GM08714 (cell line): ENCODE results near the gene ANKRD44.

Source experiments
- H3K4me3 ChIP-seq: fragments of 200-500 bp; sonication (Bioruptor generic); 2 replicates; pipeline ENCODE4 v1.5.1; 2014; ENCODE audit warnings: mild to moderate bottlenecking, low read length, inconsistent platforms
- ZNF274 ChIP-seq: IDR thresholded peaks from 2 replicates; pipeline ENCODE4 v1.6.1; 2012; ENCODE audit warnings: mild to moderate bottlenecking, low read depth, low read length

Gene ANKRD44

GRCh38 chr2:197135806-197136205, 174.8 kb downstream of the ANKRD44 start:
- no peak for TF ChIP-seq ZNF274
- H3K4me3 ChIP-seq = no peak overlapping the region

DNA sequence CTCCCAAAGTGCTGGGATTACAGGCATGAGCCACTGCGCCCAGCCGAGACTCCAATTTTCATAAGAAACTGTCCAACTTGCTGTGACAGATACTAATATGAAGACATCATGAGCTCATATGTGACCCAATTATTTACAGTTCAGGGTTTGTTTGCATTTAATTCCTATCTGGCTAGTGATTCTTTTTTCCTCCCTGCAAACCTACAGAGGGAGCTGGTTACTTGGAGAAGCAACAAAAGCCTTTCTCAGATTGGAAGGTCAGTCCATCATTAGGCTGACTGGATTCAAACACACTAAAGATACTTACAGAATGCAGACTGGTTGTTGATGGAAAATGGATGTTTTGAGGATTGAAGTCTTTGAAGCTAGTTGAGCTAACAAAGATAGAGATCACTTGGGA, 176.4 kb downstream of the ANKRD44 start:
- H3K4me3 ChIP-seq = no peak overlapping the region
- no peak for TF ChIP-seq ZNF274

- no peak overlapping the region for H3K4me3 ChIP-seq
- no peak for TF ChIP-seq ZNF274
Measured at GRCh38 chr2:197131558-197131855, 179.1 kb downstream of the ANKRD44 start.

GRCh38 chr2:197130318-197130717, 180.3 kb downstream of the ANKRD44 start:
- no peak for TF ChIP-seq ZNF274
- no peak overlapping the region for H3K4me3 ChIP-seq

DNA sequence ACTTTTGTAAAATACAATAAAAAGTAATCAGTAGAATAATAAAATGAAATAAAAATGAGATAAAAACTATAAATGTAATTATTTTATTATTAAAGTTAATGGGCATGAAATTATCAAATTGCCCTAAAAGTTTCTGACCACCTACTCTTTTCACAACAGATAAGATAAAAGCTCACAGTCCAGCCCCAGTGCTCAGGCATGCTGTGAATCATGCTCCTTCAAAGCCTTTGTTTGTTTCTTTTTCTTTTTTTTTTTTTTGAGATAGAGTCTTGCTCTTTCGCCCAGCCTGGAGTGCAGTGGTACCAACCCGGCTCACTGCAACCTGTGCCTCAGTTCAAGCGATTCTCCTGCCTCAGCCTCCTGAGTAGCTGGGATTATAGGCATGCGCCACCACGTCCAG, 181.7 kb downstream of the ANKRD44 start:
- TF ChIP-seq ZNF274 = no peak
- no peak overlapping the region for H3K4me3 ChIP-seq

DNA sequence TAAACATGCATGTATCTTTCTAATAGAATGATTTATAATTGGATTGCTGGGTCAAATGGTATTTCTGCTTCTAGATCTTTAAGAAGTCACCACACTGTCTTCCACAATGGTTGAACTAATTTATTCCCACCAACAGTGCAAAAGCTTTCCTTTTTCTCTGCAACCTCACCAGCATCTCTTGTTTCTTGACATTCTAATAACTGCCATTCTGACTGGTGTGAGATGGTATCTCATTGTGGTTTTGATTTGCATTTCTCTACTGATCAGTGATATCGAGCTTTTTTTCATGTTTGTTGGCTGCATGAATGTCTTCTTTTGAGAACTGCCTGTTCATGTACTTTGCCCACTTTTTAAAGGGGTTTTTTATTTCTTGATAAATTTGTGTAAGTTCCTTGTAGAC, 182.5 kb downstream of the ANKRD44 start:
- no peak for TF ChIP-seq ZNF274
- H3K4me3 ChIP-seq = no peak overlapping the region

GRCh38 chr2:197126630-197127352, 183.8 kb downstream of the ANKRD44 start:
- TF ChIP-seq ZNF274 = no peak
- no peak overlapping the region for H3K4me3 ChIP-seq

DNA sequence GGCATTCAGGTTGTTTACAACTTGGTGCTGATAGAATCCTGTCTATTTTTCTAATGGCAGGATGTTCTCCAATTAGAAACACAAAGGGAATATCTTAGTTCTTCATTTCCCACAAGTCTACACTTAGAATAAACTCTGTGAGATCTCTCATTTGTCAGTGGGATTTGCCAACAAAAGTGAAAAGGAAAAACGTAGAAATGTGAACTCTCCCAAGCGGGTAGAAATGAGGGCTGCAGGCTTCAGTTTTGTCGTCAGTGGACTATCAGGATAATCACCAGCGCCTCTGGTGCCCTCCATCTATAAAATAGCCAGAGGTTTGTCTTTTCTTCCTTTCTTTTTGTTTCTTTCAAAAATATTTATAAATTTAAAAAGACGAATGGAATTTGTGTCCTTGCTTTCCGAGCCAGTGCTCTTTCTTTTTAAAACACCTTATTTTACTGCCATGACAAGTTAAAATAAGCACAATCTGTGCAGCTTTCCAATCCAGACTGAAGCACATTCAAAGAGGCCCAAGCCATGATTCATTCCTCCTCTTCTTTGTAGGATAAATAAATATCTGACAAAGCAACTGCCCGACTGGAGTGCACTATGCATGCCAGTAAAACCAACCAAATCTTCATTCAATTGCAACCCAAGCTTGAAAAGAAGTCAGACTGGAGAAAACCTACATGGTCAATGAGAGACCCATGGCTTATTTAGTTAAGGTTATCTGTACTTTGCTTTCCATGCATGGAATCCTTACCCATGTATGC, 185.8 kb downstream of the ANKRD44 start:
- TF ChIP-seq ZNF274 = no peak
- H3K4me3 ChIP-seq = no peak overlapping the region

GRCh38 chr2:197122821-197123220, 187.8 kb downstream of the ANKRD44 start:
- no peak for TF ChIP-seq ZNF274
- H3K4me3 ChIP-seq = no peak overlapping the region

GRCh38 chr2:197121756-197122385, 188.7 kb downstream of the ANKRD44 start:
- TF ChIP-seq ZNF274 = no peak
- H3K4me3 ChIP-seq = no peak overlapping the region

GRCh38 chr2:197121255-197121654, 189.3 kb downstream of the ANKRD44 start:
- no peak for TF ChIP-seq ZNF274

GRCh38 chr2:197116306-197116879, 194.2 kb downstream of the ANKRD44 start:
- no peak for TF ChIP-seq ZNF274
- no peak overlapping the region for H3K4me3 ChIP-seq

More at GRCh38 chr2:197121255-197121654, 189.3 kb downstream of the ANKRD44 start:
- no peak overlapping the region for H3K4me3 ChIP-seq

DNA sequence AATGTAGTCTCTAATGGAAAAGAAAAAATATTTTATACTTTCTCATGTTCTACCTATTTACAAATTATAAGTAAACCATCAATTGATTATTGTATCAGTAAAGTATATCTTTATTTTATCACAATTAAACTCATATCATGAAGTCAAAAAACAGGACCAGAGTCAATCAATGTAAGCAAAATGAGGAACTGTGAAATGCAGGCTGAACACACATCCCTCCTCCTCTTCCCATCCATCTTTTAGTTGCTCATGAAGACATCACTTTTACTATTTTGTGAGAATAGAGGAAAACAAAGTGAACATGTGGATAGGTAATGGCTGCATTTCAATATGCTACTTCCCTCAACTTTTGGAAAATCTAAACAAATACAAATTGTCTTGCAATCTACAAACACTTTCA, 195.3 kb downstream of the ANKRD44 start:
- no peak for TF ChIP-seq ZNF274
- no peak overlapping the region for H3K4me3 ChIP-seq

DNA sequence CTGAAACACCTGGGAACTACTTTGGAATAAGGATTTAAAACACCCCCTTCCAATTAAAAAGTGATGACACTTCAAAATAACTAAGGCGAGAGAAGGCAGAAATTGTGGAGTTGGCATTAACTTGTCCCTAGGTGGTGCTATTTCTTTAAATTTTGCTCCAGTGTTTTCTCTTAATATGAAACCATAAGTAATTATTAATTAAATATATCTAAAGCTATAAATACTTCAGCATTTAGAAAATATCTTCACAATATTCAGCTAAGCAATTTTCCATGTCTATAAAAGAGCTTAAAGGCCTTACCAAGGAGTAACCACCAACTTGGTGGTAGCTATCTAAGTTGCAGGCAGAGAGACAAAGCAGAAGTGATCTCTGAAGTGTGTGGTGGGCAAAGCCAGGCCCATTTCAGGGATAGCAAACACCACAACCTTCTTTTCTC, 197.3 kb downstream of the ANKRD44 start:
- no peak overlapping the region for H3K4me3 ChIP-seq
- no peak for TF ChIP-seq ZNF274

DNA sequence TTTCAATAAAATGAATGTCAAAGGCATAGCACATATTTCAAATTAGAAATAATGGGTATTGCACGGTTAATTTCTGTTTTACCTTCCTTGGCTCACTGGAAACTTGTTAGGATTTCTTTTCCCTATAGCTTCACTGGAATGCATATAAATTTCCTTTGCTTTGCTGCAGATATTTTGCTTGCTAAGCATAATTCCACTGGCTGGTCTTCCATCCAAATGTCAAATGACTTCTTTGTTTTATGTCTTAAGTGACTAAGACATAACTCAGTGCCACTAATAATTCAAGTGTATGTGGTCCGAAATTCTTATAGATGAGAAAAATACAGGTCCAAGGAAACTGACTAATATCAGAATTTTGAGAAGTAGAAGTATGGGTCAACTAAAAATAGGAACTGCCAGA, 201.3 kb downstream of the ANKRD44 start:
- no peak for TF ChIP-seq ZNF274
- no peak overlapping the region for H3K4me3 ChIP-seq

GRCh38 chr2:197108758-197109157, 201.8 kb downstream of the ANKRD44 start:
- H3K4me3 ChIP-seq = no peak overlapping the region
- no peak for TF ChIP-seq ZNF274
